Iris pigment epithelial cell (primary cell): ENCODE results near the gene EEIG1.

Experiments
- DNase-seq: peaks from one replicate; pipeline ENCODE4 v3.0.0-alpha.2; 2011; ENCODE audit warnings: low read depth

Gene EEIG1

DNA sequence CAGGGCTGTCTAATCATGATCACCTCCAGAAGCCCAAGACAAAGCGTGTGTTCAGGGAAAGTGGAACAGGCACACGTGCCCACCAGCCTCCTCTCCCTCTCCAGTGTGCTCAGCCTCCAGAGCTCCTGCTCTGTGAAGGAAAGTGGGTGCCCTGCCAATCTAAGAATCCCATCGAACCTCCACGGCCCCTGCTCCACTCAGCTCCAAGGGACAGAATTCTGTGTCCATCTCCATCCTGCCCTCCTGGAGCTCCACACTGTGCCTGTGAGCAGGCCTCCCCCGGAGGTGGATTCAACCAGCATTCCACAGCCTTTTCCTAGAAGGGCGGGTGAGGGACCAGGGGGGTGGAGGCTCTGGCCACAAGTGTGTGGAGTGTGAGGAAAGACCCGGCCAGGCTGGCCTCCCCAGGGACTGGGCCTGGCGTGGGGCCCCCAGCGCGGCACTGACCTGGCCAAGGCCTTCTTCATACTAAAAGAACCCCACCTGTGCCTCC, 6.0 kb downstream of the EEIG1 start:
- DNase-seq, result no peak

GRCh38 chr9:127974001-127974768, 6.6 kb downstream of the EEIG1 start:
- no peak for DNase-seq

GRCh38 chr9:127973169-127974000, 7.4 kb downstream of the EEIG1 start:
- no peak for DNase-seq

DNA sequence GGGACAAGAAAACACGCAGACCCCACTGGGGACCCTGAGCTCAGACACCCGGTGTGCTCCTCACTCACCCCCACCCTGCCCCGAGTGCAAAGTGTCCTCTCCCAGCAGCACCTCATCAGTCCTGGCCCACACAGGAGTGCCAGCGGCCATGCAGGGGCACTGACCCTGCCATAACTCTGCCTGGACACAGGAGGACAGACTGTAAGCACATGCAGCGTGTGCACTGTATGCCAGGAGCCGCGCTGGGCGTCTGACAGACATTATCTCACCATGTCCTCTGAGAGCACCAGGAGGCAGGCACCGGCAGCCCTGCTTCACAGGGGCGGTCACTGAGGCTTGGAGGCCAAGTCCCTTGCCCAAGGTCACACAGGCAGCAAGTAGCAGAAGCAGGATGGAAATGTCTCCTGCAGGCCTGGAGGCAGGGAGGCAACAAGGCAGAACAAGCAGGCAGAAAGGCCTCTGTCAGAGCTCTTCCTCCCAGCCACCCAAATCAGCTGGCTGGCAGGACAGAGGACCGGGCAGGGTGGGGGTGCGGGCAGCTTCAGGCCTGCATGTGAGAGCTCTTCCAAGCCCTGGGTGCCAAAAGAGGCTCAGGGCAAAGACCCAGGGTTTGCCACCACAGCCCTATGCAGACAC, 8.4 kb downstream of the EEIG1 start:
- DNase-seq, result no peak

GRCh38 chr9:127971357-127972235, 9.2 kb downstream of the EEIG1 start:
- DNase-seq, result no peak

GRCh38 chr9:127970401-127971313, 10.1 kb downstream of the EEIG1 start:
- DNase-seq, result no peak

GRCh38 chr9:127968700-127969383, 11.9 kb downstream of the EEIG1 start:
- DNase-seq, result peak; percentile 90

GRCh38 chr9:127968042-127968441, 12.7 kb downstream of the EEIG1 start:
- peak; percentile 47 for DNase-seq

- DNase-seq, result no peak
Observed at GRCh38 chr9:127967151-127967809, 13.5 kb downstream of the EEIG1 start.

- DNase-seq, result no peak
Observed at GRCh38 chr9:127966416-127967150, 14.2 kb downstream of the EEIG1 start.

DNA sequence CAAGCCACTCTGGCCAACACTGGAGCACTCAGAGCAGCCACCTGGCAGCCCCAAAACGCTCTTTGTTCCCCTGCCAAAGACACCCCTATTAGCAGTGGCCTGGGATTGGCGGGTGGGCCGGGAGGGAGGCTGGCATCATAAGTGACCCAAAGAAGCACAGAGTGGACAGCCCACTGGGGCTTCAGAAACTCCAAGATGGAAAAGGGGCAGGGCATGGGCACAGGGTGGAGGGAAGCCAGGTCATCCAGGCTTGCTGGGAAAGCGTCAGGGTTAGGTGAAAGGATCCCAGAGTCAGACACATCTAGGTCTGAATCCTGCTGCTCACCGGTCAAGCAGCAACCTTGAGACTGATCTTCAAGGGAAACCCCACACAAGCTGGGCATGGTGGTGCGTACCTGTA, 14.8 kb downstream of the EEIG1 start:
- no peak for DNase-seq

- DNase-seq, result no peak
Observed at GRCh38 chr9:127963359-127964064, 17.3 kb downstream of the EEIG1 start.

DNA sequence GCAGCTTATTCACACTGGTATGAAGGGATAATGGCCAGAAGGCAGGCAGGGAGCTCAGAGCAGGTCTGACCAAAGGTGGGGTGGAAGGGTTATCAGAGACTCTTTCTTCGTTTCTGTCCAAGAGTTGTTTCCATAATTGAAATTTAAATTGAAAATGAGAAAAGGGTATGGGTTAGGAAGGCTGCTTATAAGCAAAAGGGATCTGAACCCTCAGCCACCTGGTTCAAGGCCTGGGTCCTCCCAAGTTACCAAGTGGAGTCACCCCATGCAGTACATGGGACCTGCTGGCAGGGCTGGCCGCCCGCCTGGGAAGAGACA, 17.8 kb downstream of the EEIG1 start:
- no peak for DNase-seq

DNA sequence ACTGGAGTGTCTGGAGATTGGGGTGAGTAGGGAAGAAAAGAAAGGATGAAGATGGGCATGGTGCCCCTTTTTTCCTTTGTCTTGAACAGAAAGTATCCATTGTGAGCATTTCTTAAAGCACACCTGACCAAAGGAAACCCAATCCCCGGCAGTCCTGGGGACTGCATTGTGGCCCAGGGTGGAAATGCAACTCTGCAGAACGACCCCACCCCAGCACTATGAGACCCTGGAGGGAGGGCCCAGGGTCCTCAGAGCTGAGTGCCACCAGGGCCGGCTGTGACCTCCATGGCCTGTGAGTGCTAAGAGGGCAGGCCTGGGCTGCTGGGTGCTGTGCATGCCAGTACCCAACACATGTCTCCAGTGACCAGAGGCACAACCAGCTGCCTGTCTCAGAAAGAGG, 18.5 kb downstream of the EEIG1 start:
- DNase-seq, result no peak

DNA sequence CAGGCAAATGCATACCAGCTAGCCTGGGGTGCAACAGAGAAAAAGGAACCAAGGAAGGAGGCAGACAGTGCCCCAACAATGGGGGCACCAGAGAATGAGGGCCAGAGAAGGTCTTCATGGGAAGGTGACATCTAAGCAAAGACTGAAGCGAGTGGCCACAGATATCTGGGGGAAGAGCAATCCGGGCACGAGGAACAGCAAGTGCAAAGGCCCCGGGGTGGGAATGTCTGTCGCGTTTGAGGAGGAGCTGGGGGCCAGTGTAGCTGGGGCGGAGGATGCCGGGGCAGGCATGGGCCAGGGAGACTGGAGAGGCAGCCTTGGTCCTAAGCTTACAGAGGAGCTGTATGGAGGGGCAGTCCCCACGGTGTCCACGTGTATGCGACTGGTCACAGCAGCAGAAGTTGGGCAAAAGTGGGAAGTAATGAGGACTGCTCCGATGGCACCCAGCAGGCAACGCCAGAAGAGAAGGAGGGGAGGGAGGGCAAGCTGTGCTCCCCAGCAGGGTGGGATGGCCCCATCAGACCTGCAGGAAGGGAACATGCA, 19.1 kb downstream of the EEIG1 start:
- no peak for DNase-seq

DNA sequence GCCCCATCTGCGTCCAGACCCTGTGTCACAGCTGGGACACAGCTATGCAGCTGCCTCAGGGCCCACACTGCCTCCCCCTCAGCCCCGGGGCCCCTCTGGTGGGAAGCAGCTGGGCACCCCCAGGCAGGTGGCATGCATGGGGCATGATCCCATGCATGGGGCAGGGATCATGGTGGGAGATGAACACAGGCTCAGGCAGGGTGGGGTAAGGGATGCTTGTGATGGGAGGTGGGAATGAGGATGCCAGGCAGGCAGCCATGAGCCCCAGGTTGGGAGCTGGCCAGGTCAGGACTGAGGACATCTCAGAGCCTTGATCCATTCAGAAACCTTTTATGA, 19.7 kb downstream of the EEIG1 start:
- DNase-seq, result no peak

DNA sequence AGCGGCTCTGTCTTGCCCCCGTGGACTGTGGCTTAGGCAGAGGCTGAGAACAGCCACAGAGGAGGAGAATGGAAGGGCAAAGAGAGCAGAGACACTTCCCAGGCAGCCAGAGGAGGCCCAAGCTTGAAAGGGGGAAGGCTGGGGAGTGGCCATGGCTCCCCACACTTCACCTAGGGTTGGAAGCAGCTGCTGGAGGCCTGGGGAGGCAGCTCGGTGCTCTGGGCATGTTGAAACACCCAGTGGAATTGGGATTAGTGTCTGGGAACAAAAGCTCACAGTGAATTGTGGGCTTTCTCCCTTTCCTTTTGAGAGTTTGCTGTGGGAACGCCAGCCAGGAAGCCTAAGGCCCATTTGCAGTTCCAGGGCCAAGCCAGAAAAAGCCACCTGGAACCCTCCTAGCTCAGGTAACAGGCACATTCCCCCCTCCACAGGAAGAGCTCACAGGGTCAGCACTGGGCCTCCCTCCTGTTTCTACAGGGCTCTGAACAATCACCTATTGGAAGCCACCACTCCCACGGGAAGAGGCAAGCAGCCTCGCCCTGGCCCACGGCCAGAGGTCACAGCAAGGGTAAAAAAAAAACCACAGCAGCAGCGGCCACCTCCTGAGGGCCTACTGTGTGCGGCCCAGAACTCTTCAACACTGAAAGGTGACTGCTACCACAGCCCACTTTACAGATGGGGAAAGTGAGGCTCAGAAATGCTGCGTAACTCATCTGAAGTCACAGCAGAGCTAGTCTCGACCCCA, 20.2 kb downstream of the EEIG1 start:
- no peak for DNase-seq
